ENCODE results near the gene MRPL57. TPM values are rescaled to one million over a fixed set of nuclear protein-coding genes. Genes with fewer than 3 reads are reported as not detected.
"Not testable (repeated sequence)": the region's sequence is repeated elsewhere in the genome, so short reads cannot be mapped to it uniquely, and the experiment has no call there.

The MRPL57 gene
- polyA plus RNA-seq, 6 donors from 2014 or later, result 25.5 to 43.3 (median 33.8) TPM

GRCh38 chr13:21202767-21203531, 26.5 kb downstream of the MRPL57 start:
- Mint-ChIP-seq H3K36me3 (peaks cover 0 to 17% of the 10 kb centered on the region in 2 donors), H3K27ac (peak overlapping the region in 1 of 6 donors; percentile 83), H3K4me3 (no peak overlapping the region), H3K9me3 (peaks cover 0 to 21% (median 10%) of the 10 kb centered on the region in 7 donors), H3K27me3 (peaks cover 0 to 5% (median 3%) of the 10 kb centered on the region in 3 donors), H3K4me1 (peaks cover 0 to 2% (median 2%) of the 10 kb centered on the region in 3 donors)
- ATAC-seq (ENCODE audit: low read depth in 2 of 2) (no peak), DNase-seq (no peak)

DNA sequence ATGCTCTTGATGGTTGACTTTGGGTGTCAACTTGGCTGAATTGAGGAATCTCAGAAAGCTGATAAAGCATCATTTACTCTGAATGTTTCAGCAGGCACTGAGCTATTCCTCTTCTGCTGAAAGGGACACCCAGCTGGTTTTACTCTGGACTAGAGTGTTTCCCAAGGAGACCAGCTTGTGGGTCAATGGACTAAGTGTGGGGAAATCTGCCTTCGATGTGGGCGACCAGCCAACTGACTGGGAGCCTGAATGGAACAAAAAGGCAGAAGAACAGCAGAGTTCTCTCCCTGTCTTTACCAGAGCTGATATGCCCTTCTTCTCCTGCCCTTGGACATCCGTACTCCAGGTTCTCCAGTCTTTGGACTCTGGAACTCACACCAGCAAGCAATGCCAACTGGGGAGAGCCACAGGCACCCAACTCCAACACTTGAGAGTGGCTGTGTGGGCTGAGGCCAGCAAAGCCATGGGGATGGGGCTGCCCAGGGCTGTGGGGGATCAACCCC, 32.2 kb downstream of the MRPL57 start:
- no peak for ATAC-seq (ENCODE audit: low read depth in 2 of 2)
- DNase-seq, result no peak
- Mint-ChIP-seq H3K27me3 (peaks cover 0 to 16% (median 6%) of the 10 kb centered on the region in 3 donors), H3K4me3 (no peak overlapping the region), H3K36me3 (peaks cover 8 to 18% of the 10 kb centered on the region in 2 donors), H3K9me3 (peaks cover 3 to 16% (median 13%) of the 10 kb centered on the region in 7 donors), H3K27ac (no peak overlapping the region), H3K4me1 (no peaks in the 10 kb centered on the region)

DNA sequence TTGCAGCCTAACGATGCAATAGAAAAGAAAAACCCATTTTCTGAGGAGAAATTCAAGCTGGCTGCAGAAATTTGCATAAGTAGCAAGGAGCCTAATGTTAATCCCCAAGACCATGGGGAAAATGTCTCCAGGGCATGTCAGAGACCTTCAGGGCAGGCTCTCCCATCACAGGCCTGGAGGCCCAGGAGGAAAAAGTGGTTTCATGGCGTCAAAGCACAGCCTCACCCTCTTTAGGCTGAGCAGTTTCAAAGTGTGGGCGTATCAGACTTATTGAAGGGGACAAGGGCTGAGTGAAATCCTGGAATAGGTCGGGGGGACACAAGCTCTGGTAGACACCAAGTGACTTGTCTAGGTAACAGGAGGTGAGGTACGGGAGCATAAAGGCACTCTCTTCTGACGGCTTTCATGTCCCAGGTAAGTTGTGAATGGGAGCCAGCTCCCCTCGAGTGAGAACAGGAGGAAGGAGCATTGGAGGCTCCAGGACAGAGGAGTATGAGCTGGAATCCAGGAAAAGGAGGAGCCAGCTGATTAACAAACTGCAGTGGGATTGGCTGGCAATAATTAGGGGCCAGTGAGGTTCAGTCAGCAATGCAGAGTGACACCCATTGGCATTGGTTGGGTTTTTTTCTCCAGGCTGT, 35.8 kb downstream of the MRPL57 start:
- ATAC-seq (ENCODE audit: low read depth in 2 of 2) (no peak), DNase-seq (no peak)
- H3K4me3 Mint-ChIP-seq, result no peak overlapping the region
- H3K9me3 Mint-ChIP-seq, result peaks cover 3 to 16% (median 13%) of the 10 kb centered on the region in 7 donors
- peaks cover 0 to 16% (median 6%) of the 10 kb centered on the region in 3 donors for H3K27me3 Mint-ChIP-seq
- no peak overlapping the region for H3K27ac Mint-ChIP-seq
- peaks cover 8 to 18% of the 10 kb centered on the region in 2 donors for H3K36me3 Mint-ChIP-seq
- H3K4me1 Mint-ChIP-seq, result no peaks in the 10 kb centered on the region

DNA sequence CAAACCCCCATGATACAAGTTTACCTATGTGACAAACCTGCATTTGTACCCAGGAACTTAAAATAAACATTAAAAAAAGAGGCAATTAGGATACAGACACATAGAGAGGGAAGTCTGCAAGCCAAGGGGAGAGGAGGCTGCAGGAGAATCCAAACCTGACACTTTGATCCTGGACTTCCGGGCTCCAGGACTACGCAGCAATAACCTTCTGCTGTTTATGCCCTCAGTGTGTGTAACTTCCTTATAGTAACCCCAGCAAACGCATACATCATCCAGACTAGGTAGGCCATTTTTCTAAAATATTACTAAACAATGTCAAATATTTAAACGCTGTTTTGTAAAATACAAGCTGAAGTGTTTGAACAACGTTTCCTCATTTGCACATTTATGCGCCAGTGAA, 39.0 kb downstream of the MRPL57 start:
- not testable (repeated sequence) for ATAC-seq (ENCODE audit: low read depth in 2 of 2); DNase-seq; H3K27ac Mint-ChIP-seq; H3K4me3 Mint-ChIP-seq
- H3K36me3 Mint-ChIP-seq, result peaks cover 8 to 18% of the 10 kb centered on the region in 2 donors
- peaks cover 3 to 16% (median 13%) of the 10 kb centered on the region in 7 donors for H3K9me3 Mint-ChIP-seq
- peaks cover 0 to 16% (median 6%) of the 10 kb centered on the region in 3 donors for H3K27me3 Mint-ChIP-seq
- peaks cover 4 to 12% (median 6%) of the 10 kb centered on the region in 3 donors for H3K4me1 Mint-ChIP-seq

DNA sequence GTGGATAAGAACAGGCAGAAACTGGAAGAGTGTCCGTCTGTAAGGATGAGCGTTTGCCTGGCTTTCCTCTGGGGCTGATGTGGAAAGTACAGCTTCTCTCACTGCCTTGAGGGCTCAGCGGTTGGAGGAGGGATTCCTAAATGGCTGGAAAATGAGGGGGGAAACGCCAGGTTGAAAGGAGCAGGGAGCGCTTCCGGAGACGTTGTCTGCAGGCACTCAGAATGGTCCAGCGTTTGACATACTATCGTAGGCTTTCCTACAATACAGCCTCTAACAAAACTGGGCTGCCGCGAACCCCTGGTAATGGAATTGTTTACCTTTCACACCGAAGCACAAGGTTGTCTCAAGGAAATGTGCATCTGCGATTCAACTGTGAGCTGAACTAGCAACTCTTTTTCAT, 39.9 kb downstream of the MRPL57 start:
- H3K27ac Mint-ChIP-seq, result no peak overlapping the region
- DNase-seq, result no peak
- peaks cover 4 to 12% (median 6%) of the 10 kb centered on the region in 3 donors for H3K4me1 Mint-ChIP-seq
- peaks cover 8 to 15% of the 10 kb centered on the region in 2 donors for H3K36me3 Mint-ChIP-seq
- peaks cover 5 to 22% (median 13%) of the 10 kb centered on the region in 7 donors for H3K9me3 Mint-ChIP-seq
- no peak for ATAC-seq (ENCODE audit: low read depth in 2 of 2)
- no peak overlapping the region for H3K4me3 Mint-ChIP-seq
- H3K27me3 Mint-ChIP-seq, result peaks cover 0 to 13% (median 6%) of the 10 kb centered on the region in 3 donors

DNA sequence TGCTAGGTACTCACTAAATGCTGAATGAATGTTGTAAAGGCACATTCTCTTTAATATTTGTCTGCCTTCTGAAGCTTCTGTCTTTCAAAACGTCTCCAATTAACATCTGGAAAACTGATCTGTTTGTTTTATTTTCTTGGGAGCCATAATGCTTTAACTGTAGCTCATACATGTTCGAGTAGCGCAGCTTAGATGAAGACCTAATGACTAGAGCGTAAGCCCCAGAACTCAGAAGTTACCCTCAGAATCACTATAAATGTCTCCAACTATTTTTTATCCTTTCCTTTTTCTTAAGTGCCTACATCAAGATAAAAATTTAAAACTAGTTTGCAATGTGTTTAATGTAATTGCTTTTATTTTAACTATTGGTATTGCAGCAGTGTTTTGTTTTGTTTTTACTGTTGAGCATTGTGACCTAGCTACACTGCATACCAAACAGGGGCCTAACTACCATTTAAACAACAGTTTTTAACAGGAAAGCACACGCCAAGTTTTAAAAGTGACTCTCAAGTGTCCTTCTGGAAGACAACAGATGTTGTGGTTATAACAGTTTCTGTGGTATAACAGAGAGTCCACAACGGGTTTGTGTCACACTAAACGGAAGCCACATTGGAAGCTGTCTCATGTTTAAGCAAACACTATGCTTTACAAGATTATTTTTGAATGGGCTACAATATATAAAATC, 42.0 kb downstream of the MRPL57 start:
- Mint-ChIP-seq H3K4me1 (peaks cover 4 to 12% (median 6%) of the 10 kb centered on the region in 3 donors), H3K27ac (peak overlapping the region in 2 of 6 donors; percentile 11 to 82), H3K36me3 (peaks cover 0 to 12% of the 10 kb centered on the region in 2 donors), H3K9me3 (peaks cover 3 to 16% (median 8%) of the 10 kb centered on the region in 7 donors), H3K27me3 (no peaks in the 10 kb centered on the region), H3K4me3 (no peak overlapping the region)
- ATAC-seq (ENCODE audit: low read depth in 2 of 2) (no peak), DNase-seq (no peak)

GRCh38 chr13:21219036-21219381, 42.6 kb downstream of the MRPL57 start:
- Mint-ChIP-seq H3K4me3 (no peak overlapping the region), H3K27ac (peak overlapping the region in 1 of 6 donors; percentile 11), H3K4me1 (peaks cover 4 to 12% (median 6%) of the 10 kb centered on the region in 3 donors), H3K9me3 (peaks cover 3 to 16% (median 8%) of the 10 kb centered on the region in 7 donors), H3K27me3 (no peaks in the 10 kb centered on the region), H3K36me3 (peaks cover 0 to 12% of the 10 kb centered on the region in 2 donors)
- ATAC-seq (ENCODE audit: low read depth in 2 of 2) (no peak), DNase-seq (no peak)

GRCh38 chr13:21219716-21220115, 43.3 kb downstream of the MRPL57 start:
- peaks cover 4 to 12% (median 6%) of the 10 kb centered on the region in 3 donors for H3K4me1 Mint-ChIP-seq
- peak overlapping the region in 1 of 6 donors; percentile 56 for H3K27ac Mint-ChIP-seq

GRCh38 chr13:21221268-21221667, 44.8 kb downstream of the MRPL57 start:
- H3K27me3 Mint-ChIP-seq, result no peaks in the 10 kb centered on the region
- DNase-seq (no peak), ATAC-seq (ENCODE audit: low read depth in 2 of 2) (no peak)
- peaks cover 3 to 16% (median 8%) of the 10 kb centered on the region in 7 donors for H3K9me3 Mint-ChIP-seq
- H3K36me3 Mint-ChIP-seq, result peaks cover 0 to 12% of the 10 kb centered on the region in 2 donors
- H3K4me1 Mint-ChIP-seq, result peaks cover 4 to 12% (median 6%) of the 10 kb centered on the region in 3 donors
- H3K27ac Mint-ChIP-seq, result no peak overlapping the region
- H3K4me3 Mint-ChIP-seq, result no peak overlapping the region

More at GRCh38 chr13:21219716-21220115, 43.3 kb downstream of the MRPL57 start:
- not testable (repeated sequence) for H3K27me3 Mint-ChIP-seq; DNase-seq; ATAC-seq (ENCODE audit: low read depth in 2 of 2); H3K4me3 Mint-ChIP-seq
- Mint-ChIP-seq H3K9me3 (peaks cover 3 to 16% (median 8%) of the 10 kb centered on the region in 7 donors), H3K36me3 (peaks cover 0 to 12% of the 10 kb centered on the region in 2 donors)

DNA sequence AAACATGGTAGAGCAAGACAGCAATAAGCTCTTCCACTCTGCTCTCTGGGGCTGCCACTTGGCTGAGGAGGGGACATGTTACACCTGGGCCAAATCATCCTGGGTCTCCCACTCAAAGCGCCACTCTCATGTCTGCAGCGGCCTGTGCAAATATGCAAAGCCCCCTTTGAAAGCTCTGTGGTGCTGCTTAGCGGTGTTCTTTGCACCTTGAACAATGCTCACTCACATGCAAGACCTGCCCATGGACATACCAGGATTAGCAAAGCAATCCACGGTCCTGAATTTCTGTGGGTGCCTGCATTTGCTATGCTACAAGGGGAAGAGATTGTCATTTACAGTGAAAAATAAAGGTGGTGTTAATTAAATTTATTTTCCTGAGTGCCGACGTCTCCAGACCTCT, 48.6 kb downstream of the MRPL57 start:
- H3K27ac Mint-ChIP-seq, result no peak overlapping the region
- no peak for DNase-seq
- H3K9me3 Mint-ChIP-seq, result peaks cover 3 to 16% (median 8%) of the 10 kb centered on the region in 7 donors
- H3K27me3 Mint-ChIP-seq, result no peaks in the 10 kb centered on the region
- H3K36me3 Mint-ChIP-seq, result peaks cover 0 to 12% of the 10 kb centered on the region in 2 donors
- no peak for ATAC-seq (ENCODE audit: low read depth in 2 of 2)
- H3K4me3 Mint-ChIP-seq, result no peak overlapping the region
- H3K4me1 Mint-ChIP-seq, result peaks cover 0 to 4% (median 0%) of the 10 kb centered on the region in 3 donors

GRCh38 chr13:21225841-21226581, 49.6 kb downstream of the MRPL57 start:
- no peak overlapping the region for H3K4me3 Mint-ChIP-seq
- peaks cover 0 to 4% (median 0%) of the 10 kb centered on the region in 3 donors for H3K4me1 Mint-ChIP-seq
- no peak overlapping the region for H3K27ac Mint-ChIP-seq

DNA sequence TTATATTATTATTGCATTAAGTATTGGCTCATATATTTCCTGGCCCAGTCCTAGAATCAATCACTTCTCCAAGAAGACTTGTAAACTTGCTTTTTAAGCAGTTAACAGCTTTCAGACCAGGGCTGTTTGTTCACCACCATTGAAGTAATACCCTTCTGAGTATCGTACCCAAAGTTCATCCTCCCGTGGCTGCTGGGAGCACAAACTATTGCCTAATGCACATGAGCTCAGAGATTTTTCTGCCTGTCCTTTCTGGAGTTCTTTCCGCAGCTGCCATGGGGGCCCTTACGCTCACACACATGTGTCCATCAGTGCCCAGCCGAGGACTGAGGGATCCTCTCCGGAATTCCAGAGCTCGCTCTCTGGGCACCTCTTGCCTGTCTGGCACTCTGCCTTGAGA, 51.5 kb downstream of the MRPL57 start:
- Mint-ChIP-seq H3K36me3 (no peaks in the 10 kb centered on the region), H3K27ac (no peak overlapping the region), H3K4me3 (no peak overlapping the region), H3K27me3 (no peaks in the 10 kb centered on the region), H3K4me1 (peaks cover 0 to 4% (median 0%) of the 10 kb centered on the region in 3 donors), H3K9me3 (no peaks in the 10 kb centered on the region)
- ATAC-seq (ENCODE audit: low read depth in 2 of 2), result no peak
- DNase-seq, result no peak

More at GRCh38 chr13:21225841-21226581, 49.6 kb downstream of the MRPL57 start:
- Mint-ChIP-seq H3K36me3 (peaks cover 0 to 12% of the 10 kb centered on the region in 2 donors), H3K9me3 (peaks cover 3 to 13% (median 8%) of the 10 kb centered on the region in 7 donors), H3K27me3 (no peaks in the 10 kb centered on the region)
- ATAC-seq (ENCODE audit: low read depth in 2 of 2), result no peak
- DNase-seq, result no peak
